ENCODE measurements around the gene AGFG1.

Gene AGFG1

GRCh38 chr2:227471924-227472264 lies at the start of gene AGFG1:
TSS of gene AGFG1 (plus strand) at chr2:227472156. CDS start at chr2:227472422, 266 bp downstream.
- peak; percentile 68 to 81 (median 78) for DNase-seq

GRCh38 chr2:227423656-227424499 lies 48.1 kb upstream of the AGFG1 start:
- no peak for DNase-seq

DNA sequence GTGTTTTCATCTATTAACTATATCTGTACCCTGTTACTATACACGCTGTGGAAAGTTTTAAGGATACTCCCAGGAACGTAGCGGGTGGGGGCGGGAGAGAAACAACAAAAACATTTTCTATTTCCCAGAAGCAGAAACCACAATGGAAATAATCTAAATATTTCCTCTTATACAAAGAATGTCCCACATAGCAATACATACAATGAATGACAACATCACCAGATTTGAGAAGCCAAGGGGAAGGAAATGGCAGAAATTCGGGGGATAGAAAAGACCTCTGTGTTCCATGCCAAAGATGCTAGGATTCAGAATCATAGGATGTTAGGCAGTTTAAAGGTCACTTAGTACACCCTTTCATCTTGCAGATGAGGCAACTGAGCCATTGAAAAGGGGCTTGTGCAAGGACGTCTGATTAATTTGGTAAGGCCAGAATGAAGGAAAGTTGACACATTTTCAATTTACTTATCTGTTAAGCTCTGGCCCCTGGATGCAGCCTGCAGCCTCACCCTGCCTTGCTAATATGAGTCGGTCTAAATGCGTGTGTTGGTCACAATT lies 43.1 kb upstream of the AGFG1 start:
- no peak for DNase-seq

DNA sequence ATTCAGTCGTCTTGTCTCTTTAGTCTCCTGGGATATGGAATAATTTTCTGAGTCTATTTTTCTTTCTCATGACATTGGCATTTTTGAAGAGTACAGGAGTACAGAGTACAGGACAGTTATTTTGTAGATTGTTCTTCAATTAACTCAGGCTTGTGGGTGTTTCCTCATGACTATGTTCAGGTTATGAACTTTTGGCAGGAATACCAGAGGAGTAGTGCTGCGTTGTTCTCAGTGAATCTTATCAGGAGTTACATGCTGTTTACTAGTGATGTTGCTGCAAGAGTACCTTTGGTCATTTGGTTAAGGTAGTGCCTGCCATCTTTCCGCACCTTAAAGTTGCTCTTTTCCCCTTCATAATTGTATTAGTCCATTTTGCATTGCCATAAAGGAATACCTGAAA lies 41.3 kb upstream of the AGFG1 start:
- no peak for DNase-seq

DNA sequence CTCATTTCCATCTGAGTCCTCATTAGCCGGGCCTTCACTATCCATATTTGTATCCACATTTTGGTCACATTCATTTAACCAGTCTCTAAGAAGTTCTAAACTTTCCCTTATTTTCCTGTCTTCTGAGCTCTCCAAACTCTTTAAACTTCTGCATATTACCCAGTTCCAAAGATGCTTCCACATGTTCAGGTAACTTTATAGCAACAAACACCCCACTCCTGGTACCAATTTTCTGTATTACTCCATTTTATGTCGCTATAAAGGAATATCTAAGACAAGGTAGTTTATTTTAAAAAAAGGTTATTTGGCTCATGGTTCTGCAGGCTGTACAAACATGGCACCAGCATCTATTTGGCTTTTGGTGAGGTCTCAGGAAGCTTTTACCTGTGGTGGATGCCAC lies 38.8 kb upstream of the AGFG1 start:
- DNase-seq, result no peak

GRCh38 chr2:227436436-227437174 lies 35.4 kb upstream of the AGFG1 start:
- DNase-seq, result no peak

- DNase-seq, result no peak
Measured at GRCh38 chr2:227439214-227439613, 32.7 kb upstream of the AGFG1 start.

GRCh38 chr2:227442639-227443038 lies 29.3 kb upstream of the AGFG1 start:
- no peak for DNase-seq

GRCh38 chr2:227443889-227444568 lies 27.9 kb upstream of the AGFG1 start:
- no peak for DNase-seq

GRCh38 chr2:227447606-227448005 lies 24.4 kb upstream of the AGFG1 start:
- DNase-seq, result no peak

DNA sequence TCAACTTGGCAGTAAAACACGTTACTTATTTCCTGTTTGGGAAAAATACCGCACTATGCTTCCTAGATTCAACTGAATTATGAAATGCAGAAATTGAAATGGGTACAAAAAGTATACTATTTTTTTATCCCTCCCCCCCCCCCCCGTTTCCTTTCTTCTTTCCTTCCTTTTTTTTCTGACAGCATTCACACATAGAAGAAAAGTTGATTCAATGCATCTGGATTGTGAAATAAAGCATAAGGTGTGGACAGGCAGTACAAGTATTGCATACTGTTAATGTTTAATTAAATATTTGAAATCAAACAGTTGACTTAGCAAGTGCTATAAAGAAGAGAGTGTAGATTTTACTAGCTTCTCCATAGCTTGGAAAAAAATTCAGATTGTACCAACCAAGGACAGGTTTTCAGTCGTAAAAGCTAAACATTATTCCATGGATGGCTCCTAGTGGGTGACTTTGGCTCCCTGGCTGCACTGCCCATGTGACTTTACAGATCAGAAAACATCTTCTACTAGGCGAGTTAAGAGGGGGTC lies 21.6 kb upstream of the AGFG1 start:
- no peak for DNase-seq

DNA sequence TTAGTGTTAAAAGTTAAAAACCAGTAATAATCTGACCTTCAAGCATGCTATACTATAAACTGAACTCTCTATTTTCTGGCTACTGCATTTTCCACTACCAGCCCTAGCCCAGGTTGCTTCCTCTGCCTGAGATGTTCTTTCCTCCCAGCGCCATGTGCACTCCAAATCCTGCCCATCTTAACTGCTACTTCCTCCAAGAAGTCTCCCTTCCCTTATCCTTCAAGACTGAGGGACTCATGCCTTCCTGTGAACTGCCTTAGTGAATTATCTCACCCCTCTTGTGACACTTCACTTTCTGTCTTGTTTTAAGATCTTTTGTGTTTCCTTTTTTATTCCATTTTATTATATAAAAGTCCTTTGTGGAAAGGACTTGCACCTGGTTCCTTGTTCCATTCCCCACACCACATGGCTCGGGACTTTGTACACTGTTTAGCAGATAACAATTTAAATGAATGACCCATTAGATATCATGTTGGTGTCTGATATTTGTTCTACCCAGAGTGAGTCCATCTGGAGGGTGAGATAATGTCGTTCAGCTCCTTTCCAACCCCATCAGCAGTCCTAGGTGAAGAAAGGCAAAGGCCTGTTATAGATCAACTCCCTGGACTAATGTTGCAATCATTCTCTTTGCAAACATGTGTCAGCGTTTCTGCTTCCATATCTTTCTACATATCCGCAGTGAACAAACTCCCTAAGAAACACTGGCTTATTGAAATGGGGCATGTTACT lies 20.9 kb upstream of the AGFG1 start:
- no peak for DNase-seq

DNA sequence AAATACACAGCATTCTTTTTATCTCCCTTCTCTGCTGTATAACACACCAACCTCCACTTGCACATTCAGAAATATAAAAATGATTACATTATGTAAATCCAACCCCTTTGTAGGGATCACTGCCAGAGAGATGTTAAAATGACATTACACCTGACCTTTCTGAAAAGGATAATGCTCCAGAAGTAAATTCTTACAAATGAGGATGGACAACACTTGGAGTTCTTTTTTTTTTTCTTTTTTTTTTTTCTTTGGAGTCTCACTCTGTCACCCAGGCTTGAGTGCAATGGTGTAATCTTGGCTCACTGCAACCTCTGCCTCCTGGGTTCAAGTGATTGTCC lies 20.3 kb upstream of the AGFG1 start:
- DNase-seq, result no peak

DNA sequence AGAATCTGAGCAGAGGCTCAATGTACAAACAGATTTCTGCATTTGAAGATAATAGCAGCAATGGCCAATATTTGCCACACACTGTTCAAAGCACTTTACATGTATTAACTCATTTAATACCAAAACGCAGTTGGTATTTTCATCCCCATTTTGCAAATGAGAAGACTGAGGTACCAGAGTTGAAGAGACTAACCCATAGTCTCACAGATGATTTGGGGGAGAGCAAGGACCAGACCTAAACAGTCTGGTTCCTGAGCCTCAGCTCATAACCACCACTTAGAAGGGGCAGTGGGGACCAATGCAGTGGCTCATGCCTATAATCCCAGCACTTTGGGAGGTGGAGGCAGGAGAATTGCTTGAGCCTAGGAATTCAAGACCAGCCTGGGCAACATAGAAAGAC lies 18.1 kb upstream of the AGFG1 start:
- DNase-seq, result no peak

DNA sequence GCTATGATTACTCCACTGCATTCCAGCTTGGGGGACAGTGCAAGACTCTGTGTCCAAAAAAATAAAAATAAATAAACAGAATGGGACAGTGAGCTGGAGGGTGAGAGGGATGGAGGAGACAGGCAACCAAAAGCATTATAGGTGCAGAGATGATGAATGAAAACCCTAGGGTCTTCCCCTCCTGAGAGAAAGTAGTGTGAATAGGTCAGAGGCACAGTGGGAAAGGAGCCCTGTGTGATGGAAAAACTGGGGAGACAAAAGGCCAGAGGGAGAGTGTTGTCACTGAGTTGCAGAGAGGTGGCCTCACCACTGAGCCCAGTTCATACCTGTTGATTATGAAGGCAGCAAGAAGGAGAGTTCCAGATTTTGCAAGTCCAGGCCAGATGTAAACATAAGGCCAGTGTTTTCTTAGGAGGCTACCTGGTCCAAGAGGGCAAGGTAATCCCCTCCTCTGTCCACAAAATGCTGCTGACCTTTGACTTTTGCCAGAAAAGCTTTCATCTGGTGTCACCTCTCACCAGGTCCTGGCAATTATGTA lies 17.6 kb upstream of the AGFG1 start:
- no peak for DNase-seq

- no peak for DNase-seq
Measured at GRCh38 chr2:227455200-227455599, 16.8 kb upstream of the AGFG1 start.

DNA sequence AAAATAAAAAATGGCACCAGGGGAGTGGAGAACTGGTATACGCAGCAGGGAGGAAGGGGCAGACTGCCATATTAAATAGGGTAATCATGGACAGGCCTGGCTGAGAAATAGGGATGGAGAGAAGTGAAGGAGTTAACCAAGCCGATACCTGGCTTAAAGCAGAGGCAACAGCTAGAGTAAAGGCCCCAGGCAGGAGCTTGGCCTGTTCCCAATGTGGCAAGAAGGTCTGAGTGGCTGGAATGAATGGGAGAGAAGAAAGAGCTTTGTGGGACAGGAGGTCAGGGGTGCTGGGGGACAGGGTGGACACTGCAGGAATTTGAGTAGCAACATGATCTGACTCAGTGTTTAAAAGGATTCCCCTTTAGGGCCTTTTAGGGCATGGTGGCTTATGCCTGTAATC lies 15.9 kb upstream of the AGFG1 start:
- no peak for DNase-seq

DNA sequence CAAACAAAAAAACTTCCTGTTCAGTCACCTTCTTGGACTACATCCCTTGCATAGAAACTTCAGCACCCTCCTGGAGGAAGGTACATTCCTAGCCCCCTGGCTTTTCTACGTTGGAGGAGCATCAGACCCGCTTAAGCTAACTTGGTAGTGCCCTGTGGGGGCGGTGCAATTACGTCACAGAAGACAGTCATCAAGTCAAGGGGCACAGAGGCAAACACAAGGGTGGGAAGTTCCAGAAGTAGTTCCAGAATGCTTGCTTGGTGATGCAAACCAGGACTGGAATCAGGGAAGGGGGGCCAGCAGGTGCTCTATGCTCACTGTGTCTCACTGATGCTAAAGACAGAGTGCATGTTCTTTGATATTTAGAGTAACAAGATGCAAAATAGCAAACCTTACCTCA lies 15.2 kb upstream of the AGFG1 start:
- DNase-seq, result no peak

- peak; percentile 5 to 30 (median 14) for DNase-seq
Measured at GRCh38 chr2:227460070-227460485, 11.9 kb upstream of the AGFG1 start.

DNA sequence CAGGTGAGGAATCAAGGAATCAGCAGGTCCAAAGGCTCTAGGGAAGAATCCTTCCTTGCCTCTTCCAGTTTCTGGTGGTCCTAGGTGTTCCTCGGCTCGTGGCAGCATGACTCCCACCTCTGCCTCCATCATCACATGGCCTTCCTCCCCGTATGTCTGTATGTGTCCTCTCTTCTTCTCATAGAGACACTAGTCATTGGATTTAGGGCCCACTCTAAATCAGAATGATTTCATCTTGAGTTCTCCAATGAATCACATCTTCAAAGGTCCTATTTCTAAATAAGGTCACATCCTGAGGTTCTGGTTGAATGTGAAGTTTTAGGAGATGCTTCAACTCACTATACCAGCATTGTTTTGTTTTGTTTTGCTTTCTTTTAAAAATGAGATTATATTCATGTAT lies 11.1 kb upstream of the AGFG1 start:
- no peak for DNase-seq

GRCh38 chr2:227461811-227462461 lies 10.0 kb upstream of the AGFG1 start:
- DNase-seq, result no peak

DNA sequence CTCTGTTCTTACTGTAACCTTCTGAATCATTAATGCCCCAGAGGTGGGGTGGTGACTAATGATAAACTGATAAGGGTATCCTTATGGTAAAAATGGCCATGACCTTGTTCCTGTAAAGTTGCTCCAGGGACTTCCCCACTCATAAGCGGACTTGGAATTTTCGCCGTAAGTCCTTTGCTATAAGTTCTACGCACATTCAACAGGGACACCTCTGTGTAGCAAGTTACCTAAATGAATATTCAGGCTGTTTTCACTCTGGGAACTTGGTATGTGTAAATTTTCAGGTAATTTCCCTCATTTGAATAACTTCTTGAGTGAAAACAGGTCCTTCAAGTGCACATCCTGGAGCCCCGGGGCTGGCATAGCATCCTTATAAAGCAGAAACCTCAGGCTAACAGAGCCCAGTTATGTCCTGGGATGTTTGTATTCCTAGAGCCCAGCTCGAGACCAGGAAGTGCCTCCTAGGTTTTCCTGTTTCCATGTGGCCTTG lies 9.4 kb upstream of the AGFG1 start:
- no peak for DNase-seq

Measured in activated naive CD4-positive, alpha-beta T cell (primary cell).